ENCODE measurements around the gene CD302. TPM values are rescaled to one million over a fixed set of nuclear protein-coding genes. Genes with fewer than 3 reads are reported as not detected.

The CD302 gene
- total RNA-seq, 1 donor from 2014 or later: 3.9 TPM

DNA sequence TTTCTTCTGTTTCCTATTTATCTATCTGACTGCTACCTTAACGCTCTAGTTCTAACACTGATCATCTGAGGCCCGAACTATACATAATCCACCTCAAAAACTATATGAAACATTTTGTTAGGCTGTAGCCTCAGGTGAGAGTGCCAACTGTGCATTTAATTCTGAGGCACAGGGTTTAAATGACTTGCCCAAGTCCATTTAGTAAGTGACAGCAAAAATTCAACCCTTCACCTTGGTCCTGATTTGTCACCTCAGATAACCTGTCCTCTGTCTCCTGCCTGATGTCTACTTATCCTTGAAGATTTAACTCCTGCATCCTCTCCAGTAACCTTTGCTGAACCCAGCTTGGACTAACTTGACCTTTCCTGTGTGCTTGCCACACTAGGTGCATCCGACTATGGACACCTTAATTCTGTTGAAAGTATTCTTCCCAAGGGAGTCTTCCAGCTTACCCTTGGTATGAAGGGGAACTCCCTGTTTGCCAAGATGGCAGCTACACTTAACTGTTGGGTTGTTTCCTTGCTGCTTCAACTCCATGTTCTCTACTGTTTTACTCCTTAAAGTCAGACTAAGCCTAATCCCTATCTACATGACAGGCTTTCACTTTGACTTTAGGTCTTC, 23.5 kb downstream of the CD302 start:
- H3K4me1 Mint-ChIP-seq (ENCODE audit: low read depth): peaks cover 1% of the 10 kb centered on the region
- no peaks in the 10 kb centered on the region for H3K27me3 Mint-ChIP-seq
- no peak overlapping the region for H3K4me3 Mint-ChIP-seq (ENCODE audit: low read depth)
- TF ChIP-seq, protein P1, sequence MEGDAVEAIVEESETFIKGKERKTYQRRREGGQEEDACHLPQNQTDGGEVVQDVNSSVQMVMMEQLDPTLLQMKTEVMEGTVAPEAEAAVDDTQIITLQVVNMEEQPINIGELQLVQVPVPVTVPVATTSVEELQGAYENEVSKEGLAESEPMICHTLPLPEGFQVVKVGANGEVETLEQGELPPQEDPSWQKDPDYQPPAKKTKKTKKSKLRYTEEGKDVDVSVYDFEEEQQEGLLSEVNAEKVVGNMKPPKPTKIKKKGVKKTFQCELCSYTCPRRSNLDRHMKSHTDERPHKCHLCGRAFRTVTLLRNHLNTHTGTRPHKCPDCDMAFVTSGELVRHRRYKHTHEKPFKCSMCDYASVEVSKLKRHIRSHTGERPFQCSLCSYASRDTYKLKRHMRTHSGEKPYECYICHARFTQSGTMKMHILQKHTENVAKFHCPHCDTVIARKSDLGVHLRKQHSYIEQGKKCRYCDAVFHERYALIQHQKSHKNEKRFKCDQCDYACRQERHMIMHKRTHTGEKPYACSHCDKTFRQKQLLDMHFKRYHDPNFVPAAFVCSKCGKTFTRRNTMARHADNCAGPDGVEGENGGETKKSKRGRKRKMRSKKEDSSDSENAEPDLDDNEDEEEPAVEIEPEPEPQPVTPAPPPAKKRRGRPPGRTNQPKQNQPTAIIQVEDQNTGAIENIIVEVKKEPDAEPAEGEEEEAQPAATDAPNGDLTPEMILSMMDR (IDR thresholded peaks at IDR 0.05; ENCODE audit: unreplicated experiment): no peak
- H3K27ac Mint-ChIP-seq: no peak overlapping the region
- DNase-seq (ENCODE audit: low spot score, unreplicated experiment): no peak
- H3K36me3 Mint-ChIP-seq (ENCODE audit: insufficient read depth): peaks cover 4% of the 10 kb centered on the region
- no peaks in the 10 kb centered on the region for H3K9me3 Mint-ChIP-seq (ENCODE audit: low read depth)

DNA sequence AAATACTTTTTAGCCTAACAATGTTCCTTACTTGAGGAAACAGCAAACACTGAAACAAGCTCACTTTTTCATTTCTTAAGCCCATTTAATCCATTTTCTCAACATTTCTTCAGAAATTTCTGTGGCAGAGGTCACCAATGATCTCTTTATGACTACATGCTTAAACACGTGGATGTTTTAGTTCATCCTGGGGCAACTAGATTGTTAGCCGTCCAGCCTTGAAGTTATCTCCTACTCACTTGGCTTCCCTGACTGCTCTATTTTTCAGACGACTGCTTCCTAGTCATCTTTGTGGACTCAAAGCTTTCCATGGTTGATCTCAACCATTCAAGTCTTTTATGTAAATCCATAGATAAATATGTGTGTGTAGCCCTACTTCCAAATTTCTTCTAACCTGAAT, 24.1 kb downstream of the CD302 start:
- peaks cover 1% of the 10 kb centered on the region for H3K4me1 Mint-ChIP-seq (ENCODE audit: low read depth)
- H3K9me3 Mint-ChIP-seq (ENCODE audit: low read depth): no peaks in the 10 kb centered on the region
- TF ChIP-seq, protein P1 (IDR thresholded peaks at IDR 0.05; ENCODE audit: unreplicated experiment): no peak
- H3K27ac Mint-ChIP-seq: no peak overlapping the region
- no peak for DNase-seq (ENCODE audit: low spot score, unreplicated experiment)
- no peak overlapping the region for H3K4me3 Mint-ChIP-seq (ENCODE audit: low read depth)
- H3K27me3 Mint-ChIP-seq: no peaks in the 10 kb centered on the region
- peaks cover 7% of the 10 kb centered on the region for H3K36me3 Mint-ChIP-seq (ENCODE audit: insufficient read depth)

DNA sequence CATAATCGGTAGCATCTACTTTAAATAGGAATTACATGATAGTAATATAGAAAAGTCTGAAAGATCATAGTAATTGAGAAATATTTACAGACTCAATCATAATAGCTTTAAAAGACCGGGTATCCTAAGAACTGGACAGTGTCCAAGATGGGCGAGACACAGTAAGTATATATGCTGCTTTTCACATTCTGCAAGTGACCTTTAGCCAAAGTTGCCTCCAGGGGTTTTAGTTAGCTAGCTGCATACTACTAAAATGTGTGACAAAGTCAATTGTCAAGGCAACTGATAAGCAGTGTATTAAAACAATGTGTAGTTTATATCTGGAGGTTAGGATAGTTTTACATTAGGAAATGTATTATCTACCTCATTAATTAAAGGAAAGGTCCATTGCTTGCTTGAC, 24.6 kb downstream of the CD302 start:
- TF ChIP-seq, protein P1 (IDR thresholded peaks at IDR 0.05; ENCODE audit: unreplicated experiment): no peak
- DNase-seq (ENCODE audit: low spot score, unreplicated experiment): no peak
- Mint-ChIP-seq H3K4me1 (ENCODE audit: low read depth) (peaks cover 1% of the 10 kb centered on the region), H3K9me3 (ENCODE audit: low read depth) (no peaks in the 10 kb centered on the region), H3K36me3 (ENCODE audit: insufficient read depth) (peaks cover 7% of the 10 kb centered on the region), H3K27me3 (no peaks in the 10 kb centered on the region), H3K27ac (peak overlapping the region; percentile 49), H3K4me3 (ENCODE audit: low read depth) (no peak overlapping the region)

DNA sequence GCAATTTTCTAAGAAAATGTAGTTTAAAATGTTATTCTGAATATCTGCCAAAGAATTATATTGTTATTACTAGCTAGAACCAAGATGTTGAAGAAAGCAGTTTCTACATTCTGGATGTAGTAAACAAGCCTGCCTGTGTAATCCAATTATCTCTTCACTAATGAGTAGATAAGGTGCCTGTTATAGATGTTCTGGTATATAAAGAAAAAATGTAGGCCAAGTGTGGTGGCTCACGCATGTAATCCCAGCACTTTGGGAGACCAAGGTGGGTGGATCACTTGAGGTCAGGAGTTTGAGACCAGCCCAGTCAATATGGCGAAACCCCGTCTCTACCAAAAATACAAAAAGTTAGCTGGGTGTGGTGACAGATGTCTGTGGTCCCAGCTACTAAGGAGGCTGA, 28.9 kb downstream of the CD302 start:
- TF ChIP-seq, protein P1 (IDR thresholded peaks at IDR 0.05; ENCODE audit: unreplicated experiment): no peak
- H3K27ac Mint-ChIP-seq: no peak overlapping the region
- H3K27me3 Mint-ChIP-seq: no peaks in the 10 kb centered on the region
- peaks cover 13% of the 10 kb centered on the region for H3K36me3 Mint-ChIP-seq (ENCODE audit: insufficient read depth)
- no peaks in the 10 kb centered on the region for H3K9me3 Mint-ChIP-seq (ENCODE audit: low read depth)
- no peak for DNase-seq (ENCODE audit: low spot score, unreplicated experiment)
- no peak overlapping the region for H3K4me3 Mint-ChIP-seq (ENCODE audit: low read depth)
- peaks cover 1% of the 10 kb centered on the region for H3K4me1 Mint-ChIP-seq (ENCODE audit: low read depth)

DNA sequence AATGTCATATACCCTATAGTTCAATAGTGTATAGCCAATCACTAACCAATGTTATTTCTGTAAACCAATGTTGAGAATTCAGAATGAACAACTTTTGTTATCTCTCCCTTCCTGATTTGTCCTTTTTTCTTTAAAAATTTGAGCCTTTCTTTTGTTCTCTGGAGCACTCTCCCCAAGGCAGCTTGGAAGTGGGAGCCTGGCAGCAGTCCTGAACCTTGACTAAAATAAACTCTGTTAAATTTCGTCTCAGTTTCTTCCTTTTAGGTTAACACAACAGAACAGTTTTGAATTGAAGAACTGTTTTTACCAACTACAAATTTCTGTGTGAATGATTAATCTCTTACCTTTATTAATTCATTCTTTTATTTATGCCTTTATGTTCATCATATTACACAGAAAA, 35.9 kb downstream of the CD302 start:
- Mint-ChIP-seq H3K36me3 (ENCODE audit: insufficient read depth) (peaks cover 37% of the 10 kb centered on the region), H3K27ac (peak overlapping the region; percentile 85), H3K4me1 (ENCODE audit: low read depth) (peaks cover 15% of the 10 kb centered on the region), H3K27me3 (no peaks in the 10 kb centered on the region), H3K9me3 (ENCODE audit: low read depth) (no peaks in the 10 kb centered on the region), H3K4me3 (ENCODE audit: low read depth) (no peak overlapping the region)
- DNase-seq (ENCODE audit: low spot score, unreplicated experiment): no peak
- TF ChIP-seq, protein P1 (IDR thresholded peaks at IDR 0.05; ENCODE audit: unreplicated experiment): no peak
